Effector memory CD8-positive, alpha-beta T cell (primary cell): ENCODE results near the gene TAOK3.
"Not testable (repeated sequence)": the region's sequence is repeated elsewhere in the genome, so short reads cannot be mapped to it uniquely, and the experiment has no call there.

ENCODE experiments used
- ATAC-seq: fragments of 150-1000 bp; cut with Tn5 transposase; replicated peaks from 2 replicates; pipeline ENCODE4 v1.10.0; 2021; ENCODE audit warnings: mild to moderate bottlenecking, moderate library complexity
- DNase-seq, 3 experiments: peaks; one replicate each; pipeline ENCODE4 v3.0.0; 2021
- H3K27ac Mint-ChIP-seq, 2 donors: one replicate each; pipeline ENCODE4 v1.8.0; 2022; ENCODE audit warnings: mild to moderate bottlenecking in 2 of 2, mixed read lengths in 2 of 2, moderate library complexity in 2 of 2
- H3K27me3 Mint-ChIP-seq, 2 donors: one replicate each; pipeline ENCODE4 v1.8.0; 2022; ENCODE audit warnings: mixed read lengths in 2 of 2
- H3K36me3 Mint-ChIP-seq: one replicate; pipeline ENCODE4 v1.8.0; 2022; ENCODE audit warnings: mild to moderate bottlenecking, moderate library complexity, mixed read lengths; ENCODE audit not compliant: insufficient read depth
- H3K4me1 Mint-ChIP-seq, 2 donors: one replicate each; pipeline ENCODE4 v1.8.0; 2022; ENCODE audit warnings: low read depth in 2 of 2, mixed read lengths in 2 of 2
- H3K4me3 Mint-ChIP-seq, 2 donors: one replicate each; pipeline ENCODE4 v1.8.0; 2022; ENCODE audit warnings: mild to moderate bottlenecking in 2 of 2, mixed read lengths in 2 of 2, moderate library complexity in 2 of 2
- H3K9me3 Mint-ChIP-seq, 2 donors: one replicate each; pipeline ENCODE4 v1.8.0; 2022; ENCODE audit warnings: mixed read lengths in 2 of 2

The TAOK3 gene

DNA sequence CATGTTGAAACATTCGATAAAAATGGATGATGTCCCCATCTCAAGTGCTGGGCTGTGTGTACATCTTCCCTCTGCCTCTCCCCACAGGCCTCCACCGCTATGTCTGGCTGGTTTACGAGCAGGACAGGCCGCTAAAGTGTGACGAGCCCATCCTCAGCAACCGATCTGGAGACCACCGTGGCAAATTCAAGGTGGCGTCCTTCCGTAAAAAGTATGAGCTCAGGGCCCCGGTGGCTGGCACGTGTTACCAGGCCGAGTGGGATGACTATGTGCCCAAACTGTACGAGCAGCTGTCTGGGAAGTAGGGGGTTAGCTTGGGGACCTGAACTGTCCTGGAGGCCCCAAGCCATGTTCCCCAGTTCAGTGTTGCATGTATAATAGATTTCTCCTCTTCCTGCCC lies 228.2 kb downstream of the TAOK3 start:
- Mint-ChIP-seq H3K9me3 (no peaks in the 10 kb centered on the region), H3K27ac (no peak overlapping the region), H3K36me3 (peaks cover 78% of the 10 kb centered on the region), H3K4me1 (peaks cover 0 to 5% of the 10 kb centered on the region in 2 donors), H3K27me3 (no peaks in the 10 kb centered on the region), H3K4me3 (no peak overlapping the region)
- no peak for ATAC-seq
- DNase-seq, result no peak

DNA sequence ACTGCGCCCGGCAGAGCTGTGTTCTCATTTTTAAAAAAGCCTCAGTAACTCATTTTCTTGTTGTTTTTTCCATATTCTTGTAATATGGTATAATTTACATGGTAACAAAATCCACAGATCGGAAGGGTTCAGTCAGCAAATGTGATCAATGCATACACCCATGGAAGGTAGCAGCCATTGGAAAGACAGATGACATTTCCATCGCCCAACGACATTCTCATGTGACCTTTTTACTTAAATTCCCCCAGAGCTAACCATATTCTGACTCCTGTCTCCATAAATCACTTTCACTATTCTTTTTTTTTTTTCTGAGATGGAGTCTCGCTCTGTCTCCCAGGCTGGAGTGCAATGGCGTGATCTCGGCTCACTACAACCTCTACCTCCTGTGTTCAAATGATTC lies 231.9 kb downstream of the TAOK3 start:
- peaks cover 66% of the 10 kb centered on the region for H3K36me3 Mint-ChIP-seq
- H3K4me1 Mint-ChIP-seq, result peaks cover 12% of the 10 kb centered on the region in 2 donors
- ATAC-seq, result no peak
- H3K27ac Mint-ChIP-seq, result peak overlapping the region in 1 of 2 donors; percentile 53
- no peak for DNase-seq
- H3K9me3 Mint-ChIP-seq, result no peaks in the 10 kb centered on the region
- H3K4me3 Mint-ChIP-seq, result no peak overlapping the region
- H3K27me3 Mint-ChIP-seq, result no peaks in the 10 kb centered on the region

DNA sequence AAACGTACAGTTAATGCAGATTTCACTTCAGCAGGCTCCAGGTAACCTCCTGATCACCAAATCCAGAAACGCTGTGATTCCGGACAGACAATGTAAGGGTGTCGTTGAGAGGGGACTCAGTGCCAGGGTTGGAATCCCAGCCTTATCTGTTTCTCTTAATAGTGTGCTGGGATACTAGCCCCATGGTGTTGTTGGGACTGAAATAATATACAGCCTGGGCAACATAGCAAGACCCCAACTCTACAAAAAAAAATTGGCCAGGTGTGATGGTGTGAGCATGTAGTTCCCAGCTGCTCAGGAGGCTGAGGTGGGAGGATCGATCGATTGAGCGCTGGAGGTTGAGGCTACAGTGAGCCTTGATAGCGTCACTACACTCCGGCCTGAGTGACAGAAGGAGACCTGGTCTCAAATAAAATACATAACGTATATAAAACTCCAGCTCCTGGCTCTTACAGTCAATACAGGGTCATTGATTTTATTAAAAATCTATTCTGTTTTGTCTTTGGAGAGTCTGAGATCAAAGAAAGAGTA lies 235.5 kb downstream of the TAOK3 start:
- Mint-ChIP-seq H3K4me1 (peaks cover 9 to 13% of the 10 kb centered on the region in 2 donors), H3K9me3 (no peaks in the 10 kb centered on the region), H3K27ac (peak overlapping the region; percentile 81 to 84), H3K4me3 (peak overlapping the region; percentile 87 to 93), H3K36me3 (peaks cover 38% of the 10 kb centered on the region), H3K27me3 (no peaks in the 10 kb centered on the region)
- ATAC-seq (no peak), DNase-seq (no peak)

DNA sequence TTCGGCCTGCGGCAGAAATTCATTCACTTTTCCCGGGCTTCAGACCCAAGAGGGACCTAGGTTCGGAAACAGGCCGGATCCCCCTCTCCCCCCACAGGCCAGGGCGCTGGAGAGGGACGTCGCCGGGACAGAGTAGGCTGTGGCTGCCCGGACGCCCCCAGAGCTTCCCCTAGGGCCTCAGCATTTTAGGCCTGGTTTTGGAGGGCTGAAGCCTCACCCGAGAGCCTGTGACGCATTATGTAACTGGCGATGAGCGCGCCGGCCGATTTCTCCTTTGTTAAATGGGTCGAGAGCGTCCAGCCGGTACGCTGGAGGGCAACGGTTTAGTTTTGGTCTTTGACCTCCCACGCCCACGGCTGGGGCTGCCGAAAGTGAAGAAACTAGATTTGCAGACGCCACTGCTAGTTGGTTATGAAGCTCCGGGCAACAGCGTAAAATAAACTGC lies 236.1 kb downstream of the TAOK3 start:
- Mint-ChIP-seq H3K36me3 (peaks cover 33% of the 10 kb centered on the region), H3K4me1 (peaks cover 9 to 16% of the 10 kb centered on the region in 2 donors), H3K4me3 (peak overlapping the region; percentile 87 to 93), H3K27ac (peak overlapping the region; percentile 81 to 84), H3K27me3 (no peaks in the 10 kb centered on the region), H3K9me3 (no peaks in the 10 kb centered on the region)
- DNase-seq, result peak; percentile 12 to 27 (median 16)
- peak; percentile 24 for ATAC-seq

DNA sequence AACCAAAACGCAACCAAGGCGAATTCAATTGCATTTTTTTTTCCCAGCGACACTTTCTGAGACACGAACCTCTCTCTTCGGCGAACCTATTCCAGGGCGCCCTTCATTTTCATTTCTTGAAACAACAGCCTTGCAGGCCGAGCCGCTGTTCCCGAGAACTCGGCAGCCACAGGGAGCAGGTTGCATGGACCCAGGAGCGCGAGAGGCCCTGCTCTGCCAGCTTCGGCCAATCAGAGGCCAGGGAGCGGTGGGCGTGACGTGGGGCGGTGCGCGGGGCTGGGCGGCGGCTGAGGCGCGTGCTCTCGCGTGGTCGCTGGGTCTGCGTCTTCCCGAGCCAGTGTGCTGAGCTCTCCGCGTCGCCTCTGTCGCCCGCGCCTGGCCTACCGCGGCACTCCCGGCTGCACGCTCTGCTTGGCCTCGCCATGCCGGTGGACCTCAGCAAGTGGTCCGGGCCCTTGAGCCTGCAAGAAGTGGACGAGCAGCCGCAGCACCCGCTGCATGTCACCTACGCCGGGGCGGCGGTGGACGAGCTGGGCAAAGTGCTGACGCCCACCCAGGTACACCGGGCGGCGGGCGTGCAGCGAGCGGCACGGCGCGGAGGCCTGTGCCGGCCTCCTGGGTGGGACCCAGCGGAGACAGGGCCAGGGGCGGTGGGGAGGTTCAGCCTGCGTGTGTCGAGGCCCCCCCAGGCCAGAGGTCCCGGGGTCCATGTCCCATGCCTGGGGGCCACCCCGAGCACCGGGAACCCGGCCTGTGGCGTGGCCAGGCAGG lies 236.7 kb downstream of the TAOK3 start, which contains the start of gene PEBP1:
Gene PEBP1 (plus strand): TSS at position 337 of the 771 bp plus-strand sequence. CDS start 86 bp downstream, at position 423.
- no peaks in the 10 kb centered on the region for H3K9me3 Mint-ChIP-seq
- peak; percentile 90 to 94 (median 90) for DNase-seq
- H3K4me1 Mint-ChIP-seq, result peaks cover 9 to 16% of the 10 kb centered on the region in 2 donors
- H3K27me3 Mint-ChIP-seq, result no peaks in the 10 kb centered on the region
- H3K4me3 Mint-ChIP-seq, result peak within 1 kb of the TSS; percentile 87 to 93
- peak within 1 kb of the TSS; percentile 81 to 84 for H3K27ac Mint-ChIP-seq
- ATAC-seq, result peak; percentile 99
- H3K36me3 Mint-ChIP-seq, result peaks cover 31% of the 10 kb centered on the region

DNA sequence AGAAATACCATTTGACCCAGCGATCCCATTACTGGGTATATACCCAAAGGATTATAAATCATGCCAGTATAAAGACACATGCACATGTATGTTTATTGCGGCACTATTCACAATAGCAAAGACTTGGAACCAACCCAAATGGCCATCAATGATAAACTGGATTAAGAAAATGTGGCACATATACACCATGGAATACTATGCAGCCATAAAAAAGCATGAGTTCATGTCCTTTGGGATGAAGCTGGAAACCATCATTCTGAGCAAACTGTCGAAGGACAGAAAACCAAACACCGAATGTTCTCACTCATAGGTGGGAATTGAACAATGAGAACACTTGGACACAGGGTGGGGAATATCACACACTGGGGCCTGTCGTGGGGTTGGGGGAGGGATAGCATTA lies 243.3 kb downstream of the TAOK3 start:
- not testable (repeated sequence) for H3K4me1 Mint-ChIP-seq, H3K9me3 Mint-ChIP-seq, H3K36me3 Mint-ChIP-seq, ATAC-seq, H3K27me3 Mint-ChIP-seq, H3K4me3 Mint-ChIP-seq, DNase-seq, H3K27ac Mint-ChIP-seq

DNA sequence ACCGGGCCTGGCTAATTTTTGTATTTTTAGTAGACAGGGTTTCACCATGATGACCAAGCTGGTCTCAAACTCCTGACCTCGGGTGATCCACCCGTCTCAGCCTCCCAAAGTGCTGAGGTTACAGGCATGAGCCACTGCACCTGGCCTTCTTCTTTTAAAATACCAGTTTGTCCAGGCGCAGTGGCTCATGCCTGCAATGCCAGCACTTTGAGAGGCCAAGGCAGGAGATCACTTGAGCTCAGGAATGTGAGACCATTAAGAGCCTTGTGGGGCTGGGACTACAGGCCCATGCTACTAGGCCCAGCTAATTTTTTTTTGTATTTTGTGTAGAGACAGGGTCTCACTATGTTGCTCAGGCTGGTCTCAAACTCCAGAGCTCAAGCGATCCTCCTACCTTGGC lies 244.8 kb downstream of the TAOK3 start:
- Mint-ChIP-seq H3K36me3 (no peaks in the 10 kb centered on the region), H3K4me3 (no peak overlapping the region), H3K9me3 (no peaks in the 10 kb centered on the region), H3K27me3 (no peaks in the 10 kb centered on the region), H3K27ac (no peak overlapping the region), H3K4me1 (peaks cover 0 to 4% of the 10 kb centered on the region in 2 donors)
- no peak for DNase-seq
- ATAC-seq, result no peak

DNA sequence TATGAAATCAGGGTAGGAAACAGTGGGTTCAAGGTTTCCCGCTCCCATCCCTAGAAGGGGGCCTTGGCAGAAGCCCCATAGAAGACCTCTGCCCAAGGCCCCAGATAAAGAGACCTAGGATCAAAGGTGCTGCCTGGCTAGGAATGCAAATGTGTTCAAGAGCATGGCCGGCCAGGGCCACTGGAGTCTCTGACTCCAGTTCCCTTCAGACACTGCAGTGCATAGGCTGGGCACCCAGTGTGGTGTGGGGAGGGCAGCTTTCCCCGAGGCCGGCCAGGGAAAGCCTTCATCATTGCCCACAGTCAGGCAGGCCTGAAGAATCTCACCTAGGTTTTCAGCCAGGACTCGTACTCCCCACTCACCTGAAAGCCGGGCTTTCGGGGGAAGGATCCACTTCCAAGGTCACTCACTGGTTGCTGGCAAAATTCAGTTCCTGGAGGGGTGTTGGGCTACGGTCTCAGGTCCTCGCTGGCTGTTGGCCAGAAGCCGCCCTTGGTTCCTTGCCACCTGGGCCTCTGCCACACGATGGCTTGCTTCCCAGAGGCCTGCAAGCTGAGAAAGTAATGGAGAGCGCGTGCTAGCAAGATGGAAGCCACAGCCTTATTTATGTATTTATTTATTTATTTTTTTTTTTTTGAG lies 246.5 kb downstream of the TAOK3 start:
- Mint-ChIP-seq H3K9me3 (no peaks in the 10 kb centered on the region), H3K4me3 (no peak overlapping the region), H3K4me1 (no peaks in the 10 kb centered on the region), H3K36me3 (no peaks in the 10 kb centered on the region), H3K27ac (no peak overlapping the region), H3K27me3 (no peaks in the 10 kb centered on the region)
- DNase-seq (no peak), ATAC-seq (no peak)

DNA sequence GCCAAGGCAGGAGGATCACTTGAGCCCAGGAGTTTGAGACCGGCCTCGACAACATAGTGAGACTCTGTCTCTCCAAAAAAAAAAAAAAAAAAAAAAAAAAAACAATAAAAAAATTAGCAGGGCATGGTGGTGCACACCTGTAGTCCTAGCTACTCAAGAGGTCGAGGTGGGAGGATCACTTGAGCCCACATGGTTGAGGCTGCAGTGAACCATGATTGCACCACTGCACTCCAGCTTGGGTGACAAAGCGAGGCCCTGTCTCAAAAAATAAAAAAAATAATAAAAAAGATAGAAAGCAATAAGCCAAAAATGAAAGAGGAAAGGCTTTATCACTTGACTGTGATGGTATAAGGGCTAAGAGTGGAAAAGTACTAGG lies 247.0 kb downstream of the TAOK3 start:
- Mint-ChIP-seq H3K4me3 (no peak overlapping the region), H3K9me3 (no peaks in the 10 kb centered on the region), H3K4me1 (peaks cover 0 to 3% of the 10 kb centered on the region in 2 donors), H3K36me3 (no peaks in the 10 kb centered on the region), H3K27ac (no peak overlapping the region), H3K27me3 (no peaks in the 10 kb centered on the region)
- DNase-seq (no peak), ATAC-seq (no peak)

DNA sequence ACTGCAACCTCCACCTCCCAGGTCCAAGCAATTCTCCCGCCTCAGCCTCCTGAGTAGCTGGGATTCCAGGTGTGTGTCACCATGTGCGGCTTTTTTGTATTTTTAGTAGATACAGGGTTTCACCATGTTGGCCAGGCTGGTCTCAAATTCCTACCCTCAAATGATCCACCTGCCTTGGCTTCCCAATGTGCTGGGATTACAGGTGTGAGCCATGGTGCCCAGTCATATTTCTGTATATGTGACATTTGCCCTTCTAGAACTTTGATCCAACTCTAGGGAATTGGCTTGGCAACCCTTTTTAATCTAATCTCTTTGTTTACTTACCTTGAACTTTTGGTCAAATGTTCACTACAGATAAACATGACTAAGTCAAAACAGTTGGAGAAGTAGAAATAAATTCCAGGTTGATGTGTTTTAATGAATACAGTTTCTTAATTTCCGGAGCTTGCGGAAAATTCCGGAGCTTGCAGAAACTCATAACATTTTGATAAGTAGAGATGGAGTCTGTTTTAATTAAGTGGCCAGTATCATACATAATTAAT lies 248.3 kb downstream of the TAOK3 start:
- ATAC-seq, result no peak

DNA sequence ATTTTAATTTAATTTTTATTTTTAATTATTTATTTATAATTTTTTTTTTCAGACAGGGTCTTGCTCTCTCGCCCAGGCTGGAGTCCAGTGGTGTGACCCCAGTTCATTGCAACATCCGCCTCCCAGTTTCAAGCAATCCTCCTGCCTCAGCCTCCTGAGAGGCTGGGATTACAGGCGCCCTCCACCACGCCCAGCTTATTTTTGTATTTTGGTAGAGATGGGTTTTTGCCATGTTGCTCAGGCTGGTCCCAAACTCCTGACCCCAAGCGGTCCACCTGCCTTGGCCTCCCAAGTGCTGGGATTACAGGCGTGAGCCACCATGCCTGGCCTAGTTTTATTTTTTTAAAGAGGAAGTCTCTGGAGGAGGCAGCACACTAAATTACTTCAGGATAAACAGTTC lies 250.4 kb downstream of the TAOK3 start:
- H3K27ac Mint-ChIP-seq, result no peak overlapping the region
- no peak for ATAC-seq
- no peak overlapping the region for H3K4me3 Mint-ChIP-seq
- H3K27me3 Mint-ChIP-seq, result no peaks in the 10 kb centered on the region
- peaks cover 4 to 9% of the 10 kb centered on the region in 2 donors for H3K4me1 Mint-ChIP-seq
- no peak for DNase-seq
- H3K36me3 Mint-ChIP-seq, result no peaks in the 10 kb centered on the region
- H3K9me3 Mint-ChIP-seq, result no peaks in the 10 kb centered on the region

More for the DNA sequence above, 248.3 kb downstream of the TAOK3 start:
- Mint-ChIP-seq H3K4me3 (no peak overlapping the region), H3K27ac (peak overlapping the region in 1 of 2 donors; percentile 35), H3K9me3 (no peaks in the 10 kb centered on the region), H3K27me3 (no peaks in the 10 kb centered on the region), H3K4me1 (peaks cover 4 to 9% of the 10 kb centered on the region in 2 donors), H3K36me3 (no peaks in the 10 kb centered on the region)
- DNase-seq, result no peak

DNA sequence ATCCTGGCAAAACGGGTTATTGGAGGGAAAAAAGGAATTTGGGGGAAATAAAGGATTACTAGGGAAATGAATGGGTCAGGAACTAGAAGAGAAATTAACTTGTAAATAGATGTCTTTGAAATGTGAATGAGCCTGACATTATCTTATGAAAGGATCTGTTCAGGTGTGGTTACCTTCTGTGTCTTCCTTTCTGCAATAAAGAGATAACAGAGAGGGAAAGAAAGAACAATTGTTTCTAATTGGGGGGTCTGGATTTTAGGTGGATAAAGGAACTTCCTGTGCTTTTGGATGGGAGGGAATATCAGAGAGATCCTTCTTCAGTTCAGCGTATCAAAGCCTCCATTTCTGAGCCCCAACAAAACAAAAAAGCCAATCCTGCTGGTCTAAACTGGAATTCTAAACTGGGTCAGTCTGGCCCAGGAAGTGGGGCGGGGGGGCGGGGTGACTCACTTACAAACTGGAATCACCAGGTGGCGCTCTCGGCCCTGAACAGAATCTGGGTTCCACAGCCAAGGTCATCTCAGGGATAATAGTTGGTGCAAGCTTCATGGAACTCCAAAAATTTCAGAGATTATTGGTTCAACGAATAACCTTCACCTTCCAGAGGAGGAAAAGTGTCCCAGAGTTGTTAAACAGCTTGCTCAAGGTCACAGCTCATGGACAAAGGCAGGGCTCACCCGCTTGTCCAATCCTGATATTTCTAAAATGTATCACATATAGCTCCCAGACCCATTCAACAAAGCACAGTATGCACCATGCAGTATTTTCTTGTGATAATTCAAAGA lies 251.9 kb downstream of the TAOK3 start:
- no peaks in the 10 kb centered on the region for H3K36me3 Mint-ChIP-seq
- H3K27me3 Mint-ChIP-seq, result no peaks in the 10 kb centered on the region
- H3K9me3 Mint-ChIP-seq, result no peaks in the 10 kb centered on the region
- DNase-seq (peak; percentile 50 to 60 (median 53)), ATAC-seq (peak; percentile 85)
- H3K27ac Mint-ChIP-seq, result peak overlapping the region; percentile 72 to 90
- no peak overlapping the region for H3K4me3 Mint-ChIP-seq
- peaks cover 4 to 9% of the 10 kb centered on the region in 2 donors for H3K4me1 Mint-ChIP-seq

DNA sequence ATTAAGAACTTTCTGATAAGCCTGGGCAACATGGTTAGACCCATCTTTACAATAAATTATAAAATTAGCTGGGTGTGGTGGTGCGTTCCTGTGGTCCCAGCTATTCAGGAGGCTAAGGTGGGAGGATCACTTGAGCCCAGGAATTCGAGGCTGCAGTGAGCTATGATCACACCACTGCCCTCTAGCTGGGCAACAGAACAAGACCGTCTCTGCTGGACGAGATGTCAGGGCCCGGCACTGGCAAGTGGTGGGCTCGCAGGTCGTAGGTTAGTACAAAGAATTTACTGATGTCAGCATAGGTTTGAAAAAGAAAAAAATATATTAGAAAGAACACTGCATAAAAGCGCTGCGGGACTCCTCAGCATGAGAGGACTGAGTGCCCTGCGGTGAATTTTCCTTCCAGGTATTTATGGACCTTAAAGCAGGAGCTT lies 253.2 kb downstream of the TAOK3 start:
- H3K4me1 Mint-ChIP-seq, result peaks cover 4 to 9% of the 10 kb centered on the region in 2 donors
- ATAC-seq (no peak), DNase-seq (no peak)
- H3K27ac Mint-ChIP-seq, result peak overlapping the region in 1 of 2 donors; percentile 72
- no peak overlapping the region for H3K4me3 Mint-ChIP-seq
- H3K9me3 Mint-ChIP-seq, result no peaks in the 10 kb centered on the region
- no peaks in the 10 kb centered on the region for H3K27me3 Mint-ChIP-seq
- no peaks in the 10 kb centered on the region for H3K36me3 Mint-ChIP-seq
